ENCODE data around the gene TMEM196.

TMEM196 gene

DNA sequence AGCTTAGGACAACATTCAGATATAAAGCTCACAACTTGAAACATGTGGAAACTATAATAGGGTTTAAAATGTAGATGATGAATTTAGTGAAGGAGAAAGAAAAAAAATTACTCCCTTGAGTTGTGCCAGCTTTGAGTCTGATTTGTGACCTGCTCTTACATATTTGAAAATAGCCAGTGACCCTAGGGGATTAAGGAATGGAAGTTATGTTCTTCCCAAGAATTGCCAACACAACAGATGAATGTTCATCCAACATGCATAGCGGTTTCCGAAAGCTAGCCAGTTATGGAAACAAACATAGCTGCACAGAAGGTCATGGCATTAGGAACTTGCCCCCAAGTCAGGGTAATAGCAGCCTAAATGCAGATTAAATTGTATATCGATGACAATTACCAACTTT lies 10.8 kb downstream of the TMEM196 start:
- no peak overlapping the region for H3K4me3 ChIP-seq (ENCODE audit: severe bottlenecking)
- TF ChIP-seq, protein P1, sequence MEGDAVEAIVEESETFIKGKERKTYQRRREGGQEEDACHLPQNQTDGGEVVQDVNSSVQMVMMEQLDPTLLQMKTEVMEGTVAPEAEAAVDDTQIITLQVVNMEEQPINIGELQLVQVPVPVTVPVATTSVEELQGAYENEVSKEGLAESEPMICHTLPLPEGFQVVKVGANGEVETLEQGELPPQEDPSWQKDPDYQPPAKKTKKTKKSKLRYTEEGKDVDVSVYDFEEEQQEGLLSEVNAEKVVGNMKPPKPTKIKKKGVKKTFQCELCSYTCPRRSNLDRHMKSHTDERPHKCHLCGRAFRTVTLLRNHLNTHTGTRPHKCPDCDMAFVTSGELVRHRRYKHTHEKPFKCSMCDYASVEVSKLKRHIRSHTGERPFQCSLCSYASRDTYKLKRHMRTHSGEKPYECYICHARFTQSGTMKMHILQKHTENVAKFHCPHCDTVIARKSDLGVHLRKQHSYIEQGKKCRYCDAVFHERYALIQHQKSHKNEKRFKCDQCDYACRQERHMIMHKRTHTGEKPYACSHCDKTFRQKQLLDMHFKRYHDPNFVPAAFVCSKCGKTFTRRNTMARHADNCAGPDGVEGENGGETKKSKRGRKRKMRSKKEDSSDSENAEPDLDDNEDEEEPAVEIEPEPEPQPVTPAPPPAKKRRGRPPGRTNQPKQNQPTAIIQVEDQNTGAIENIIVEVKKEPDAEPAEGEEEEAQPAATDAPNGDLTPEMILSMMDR (IDR thresholded peaks at IDR 0.05; ENCODE audit: poor library complexity, severe bottlenecking): no peak
- H3K27me3 ChIP-seq (ENCODE audit: insufficient read depth, poor library complexity, severe bottlenecking): no peaks in the 10 kb centered on the region
- H3K4me1 ChIP-seq (ENCODE audit: insufficient read depth, poor library complexity, severe bottlenecking): no peaks in the 10 kb centered on the region
- no peaks in the 10 kb centered on the region for H3K36me3 ChIP-seq (ENCODE audit: low read depth)
- no peaks in the 10 kb centered on the region for H3K9me3 ChIP-seq (ENCODE audit: severe bottlenecking)
- no peak overlapping the region for H3K27ac ChIP-seq (ENCODE audit: poor library complexity, severe bottlenecking)
- ATAC-seq (ENCODE audit: low read depth) (no peak), DNase-seq (ENCODE audit: low spot score) (no peak)

DNA sequence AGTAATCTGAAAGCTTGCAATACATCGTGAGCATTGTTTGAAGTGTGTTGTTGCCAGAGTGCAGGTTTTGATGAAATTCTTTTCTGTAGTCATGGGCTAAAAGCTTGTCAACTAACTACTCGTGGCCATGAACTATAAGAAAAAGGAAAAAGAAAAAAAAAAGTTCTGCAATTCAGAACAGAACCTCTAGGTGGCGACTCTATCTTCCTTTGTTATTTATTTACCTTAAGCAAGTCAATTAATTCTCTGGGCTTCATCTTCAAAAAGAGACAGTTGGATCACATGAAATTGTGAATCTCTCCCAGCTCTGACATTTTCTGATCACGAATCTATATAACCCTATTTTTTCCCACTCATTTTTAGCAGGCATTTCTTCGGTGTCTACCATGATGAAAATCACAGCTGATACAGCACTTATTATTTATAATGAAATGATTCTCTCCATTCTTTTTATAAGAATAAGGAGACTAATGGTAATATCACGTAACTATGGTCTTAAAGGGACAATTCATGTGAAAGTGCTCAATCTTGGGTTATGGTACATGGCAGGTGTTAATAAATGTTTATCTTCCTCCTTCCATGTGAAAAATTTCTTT lies 18.8 kb downstream of the TMEM196 start:
- H3K27ac ChIP-seq (ENCODE audit: poor library complexity, severe bottlenecking): no peak overlapping the region
- no peaks in the 10 kb centered on the region for H3K9me3 ChIP-seq (ENCODE audit: severe bottlenecking)
- H3K36me3 ChIP-seq (ENCODE audit: low read depth): no peaks in the 10 kb centered on the region
- ATAC-seq (ENCODE audit: low read depth): no peak
- TF ChIP-seq, protein P1 (IDR thresholded peaks at IDR 0.05; ENCODE audit: poor library complexity, severe bottlenecking): peak; percentile 86
- no peak for DNase-seq (ENCODE audit: low spot score)
- no peaks in the 10 kb centered on the region for H3K27me3 ChIP-seq (ENCODE audit: insufficient read depth, poor library complexity, severe bottlenecking)
- no peaks in the 10 kb centered on the region for H3K4me1 ChIP-seq (ENCODE audit: insufficient read depth, poor library complexity, severe bottlenecking)
- no peak overlapping the region for H3K4me3 ChIP-seq (ENCODE audit: severe bottlenecking)

DNA sequence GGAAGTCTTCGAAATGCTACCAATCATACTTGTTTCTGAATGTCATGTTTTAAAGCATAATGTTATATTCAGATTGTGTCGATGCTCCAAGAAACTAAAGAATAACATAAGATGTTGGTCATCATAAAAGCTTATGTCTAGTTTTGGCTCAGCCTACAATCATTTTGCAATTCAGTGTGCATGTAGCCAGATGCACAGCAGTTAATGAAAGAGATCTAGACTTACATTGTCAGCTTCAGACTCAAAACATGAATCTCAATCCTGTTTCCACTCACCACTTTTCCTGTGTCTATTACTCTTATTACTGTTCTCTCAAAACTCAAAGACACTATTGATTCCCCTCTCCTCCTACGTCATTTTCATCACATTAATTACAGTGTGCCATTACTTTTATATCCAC lies 21.4 kb downstream of the TMEM196 start:
- no peaks in the 10 kb centered on the region for H3K36me3 ChIP-seq (ENCODE audit: low read depth)
- H3K9me3 ChIP-seq (ENCODE audit: severe bottlenecking): no peaks in the 10 kb centered on the region
- TF ChIP-seq, protein P1 (IDR thresholded peaks at IDR 0.05; ENCODE audit: poor library complexity, severe bottlenecking): no peak
- no peak for ATAC-seq (ENCODE audit: low read depth)
- no peak overlapping the region for H3K4me3 ChIP-seq (ENCODE audit: severe bottlenecking)
- no peaks in the 10 kb centered on the region for H3K27me3 ChIP-seq (ENCODE audit: insufficient read depth, poor library complexity, severe bottlenecking)
- H3K4me1 ChIP-seq (ENCODE audit: insufficient read depth, poor library complexity, severe bottlenecking): no peaks in the 10 kb centered on the region
- DNase-seq (ENCODE audit: low spot score): no peak
- H3K27ac ChIP-seq (ENCODE audit: poor library complexity, severe bottlenecking): no peak overlapping the region

DNA sequence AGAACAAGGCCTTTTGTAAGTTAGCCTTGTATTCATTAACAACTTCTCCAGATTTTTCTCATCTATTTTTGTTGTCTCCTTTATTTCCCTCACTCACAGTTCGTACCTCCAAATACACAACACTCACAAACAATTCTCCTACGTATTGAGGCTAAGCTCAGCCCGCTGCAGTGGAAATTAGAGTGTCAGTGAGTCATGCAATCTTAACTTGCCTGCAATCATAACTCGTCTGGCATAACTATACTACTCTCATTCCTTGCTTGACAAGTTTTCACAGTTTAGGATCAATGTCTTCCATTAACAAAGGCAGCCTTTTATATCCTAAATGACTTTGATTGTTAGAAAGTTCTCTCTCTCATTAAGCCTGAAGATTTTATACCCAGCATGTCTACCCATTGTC lies 23.8 kb downstream of the TMEM196 start:
- Histone ChIP-seq H3K4me1 (ENCODE audit: insufficient read depth, poor library complexity, severe bottlenecking) (no peaks in the 10 kb centered on the region), H3K27ac (ENCODE audit: poor library complexity, severe bottlenecking) (no peak overlapping the region), H3K4me3 (ENCODE audit: severe bottlenecking) (no peak overlapping the region), H3K36me3 (ENCODE audit: low read depth) (no peaks in the 10 kb centered on the region), H3K27me3 (ENCODE audit: insufficient read depth, poor library complexity, severe bottlenecking) (no peaks in the 10 kb centered on the region), H3K9me3 (ENCODE audit: severe bottlenecking) (no peaks in the 10 kb centered on the region)
- ATAC-seq (ENCODE audit: low read depth) (peak; percentile 68; the same call in 2 of the 3 replicates), DNase-seq (ENCODE audit: low spot score) (no peak)
- TF ChIP-seq, protein P1 (IDR thresholded peaks at IDR 0.05; ENCODE audit: poor library complexity, severe bottlenecking): no peak

DNA sequence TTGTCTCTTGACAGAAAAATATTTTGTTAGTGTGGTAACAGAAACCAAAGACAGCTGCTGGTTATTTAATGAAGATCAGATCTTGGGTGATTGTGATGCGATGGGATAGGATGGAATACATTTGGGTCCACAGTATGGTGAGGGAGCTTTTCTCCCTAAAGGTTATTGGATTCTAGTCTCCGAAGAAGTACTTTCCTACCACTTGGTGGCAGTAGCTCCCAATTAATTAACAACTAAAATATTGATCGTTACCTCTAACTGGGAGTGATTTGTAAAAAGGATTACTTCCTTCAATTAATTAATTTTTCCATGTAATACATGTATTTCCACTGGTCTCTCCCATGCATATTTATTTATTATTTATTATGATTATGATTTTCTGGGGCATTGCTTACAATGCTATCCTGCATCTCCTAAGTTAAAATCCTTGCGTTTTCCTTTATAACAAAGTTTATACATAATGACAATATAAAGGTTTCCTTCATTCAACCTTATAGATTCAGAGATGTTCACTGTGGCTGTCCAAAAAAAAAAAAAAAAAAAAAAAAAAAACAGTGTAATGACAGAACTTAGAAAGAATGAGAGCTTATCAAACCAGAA lies 25.6 kb downstream of the TMEM196 start:
- Histone ChIP-seq H3K36me3 (ENCODE audit: low read depth) (no peaks in the 10 kb centered on the region), H3K27me3 (ENCODE audit: insufficient read depth, poor library complexity, severe bottlenecking) (no peaks in the 10 kb centered on the region), H3K4me3 (ENCODE audit: severe bottlenecking) (no peak overlapping the region), H3K27ac (ENCODE audit: poor library complexity, severe bottlenecking) (no peak overlapping the region), H3K9me3 (ENCODE audit: severe bottlenecking) (no peaks in the 10 kb centered on the region), H3K4me1 (ENCODE audit: insufficient read depth, poor library complexity, severe bottlenecking) (no peaks in the 10 kb centered on the region)
- DNase-seq (ENCODE audit: low spot score): no peak
- TF ChIP-seq, protein P1 (IDR thresholded peaks at IDR 0.05; ENCODE audit: poor library complexity, severe bottlenecking): peak; percentile 78
- ATAC-seq (ENCODE audit: low read depth): peak; percentile 57; the same call in 2 of the 3 replicates

Data from RWPE2 (cell line).